Panc1 (cell line): ENCODE results near the gene MIER2. TPM values are rescaled to one million over a fixed set of nuclear protein-coding genes. Genes with fewer than 3 reads are reported as not detected.

ENCODE experiments used
- ATAC-seq: fragments of 200-7000 bp; cut with Tn5 transposase; 2 replicates; pipeline ENCODE4 v1.9.1; 2020; ENCODE audit warnings: mild to moderate bottlenecking, moderate library complexity
- BruUV-seq: library from RNA; stranded (reverse); fragments of 400-500 nt; replicated peaks from 2 replicates; lab custom pipeline; 2021; lab: Mats Ljungman, UMichigan
- CTCF ChIA-PET: fragments of 300-600 bp; sonication (Branson Sonifier 250); formaldehyde crosslinking; loops from one replicate; lab custom pipeline; 2022; ENCODE audit warnings: antibody characterized with exemption; lab: Charles Lee
- POLR2A ChIA-PET: fragments of 300-600 bp; sonication (Branson Sonifier 250); formaldehyde crosslinking; loops from one replicate; lab custom pipeline; 2022; ENCODE audit warnings: antibody characterized with exemption; lab: Charles Lee
- DNase-seq: peaks from one replicate; pipeline ENCODE4 v3.0.0-alpha.2; 2010; ENCODE audit warnings: low read depth, low spot score
- H3K27ac ChIP-seq: 2 replicates; pipeline ENCODE4 v1.5.1; 2011; ENCODE audit warnings: mild to moderate bottlenecking, low read length, inconsistent platforms
- H3K27me3 ChIP-seq: fragments of 200-500 bp; sonication (Bioruptor generic); 2 replicates; pipeline ENCODE4 v1.6.0; 2014; ENCODE audit warnings: low read length, inconsistent platforms; ENCODE audit not compliant: control insufficient read depth, insufficient read depth
- H3K36me3 ChIP-seq: fragments of 200-500 bp; sonication (Bioruptor generic); 2 replicates; pipeline ENCODE4 v1.5.1; 2014; ENCODE audit warnings: inconsistent platforms, mild to moderate bottlenecking, low read length, moderate library complexity; ENCODE audit not compliant: control insufficient read depth, insufficient read depth
- H3K4me1 ChIP-seq: 2 replicates; pipeline ENCODE4 v1.5.1; 2011; ENCODE audit warnings: inconsistent platforms, mild to moderate bottlenecking, low read length, moderate library complexity; ENCODE audit not compliant: control insufficient read depth, insufficient read depth
- H3K4me3 ChIP-seq, 2 experiments: 2 replicates each; pipeline ENCODE4 v1.5.1; 2011 to 2012; ENCODE audit warnings: low read depth in 2 of 2, low read length in 2 of 2, mild to moderate bottlenecking in 2 of 2, inconsistent platforms in 1 of 2, moderate library complexity in 1 of 2
- H3K9me3 ChIP-seq: fragments of 200-500 bp; sonication (Bioruptor generic); 2 replicates; pipeline ENCODE4 v1.5.1; 2014; ENCODE audit warnings: low read depth, mild to moderate bottlenecking, inconsistent platforms, low read length, moderate library complexity; ENCODE audit not compliant: control insufficient read depth, insufficient read depth
- POLR2AphosphoS5 ChIP-seq: IDR thresholded peaks from 2 replicates; pipeline ENCODE4 v1.6.1; 2012; ENCODE audit warnings: mild to moderate bottlenecking, low read depth, low read length, moderate library complexity
- SIN3A ChIP-seq: IDR thresholded peaks from 2 replicates; pipeline ENCODE4 v1.6.1; 2012; ENCODE audit warnings: low read depth, mild to moderate bottlenecking, low read length, moderate library complexity, borderline replicate concordance; ENCODE audit not compliant: insufficient read depth
- TCF7L2 ChIP-seq: IDR thresholded peaks from 2 replicates; pipeline ENCODE4 v1.6.1; 2011; ENCODE audit warnings: mild to moderate bottlenecking, low read depth, low read length, inconsistent platforms
- in situ Hi-C: cut with HindIII; loops from 2 replicates; pipeline ENCODE4 v1.10.0; 2016; ENCODE audit warnings: low sequenced_read_pairs, low pct_unique_long_range_greater_than_20kb
- intact Hi-C: fragments of 100-400 bp; cut with micrococcal nuclease; formaldehyde crosslinking; loops from one replicate; pipeline ENCODE4 v1.10.0; 2022; ENCODE audit not compliant: unreplicated experiment
- total RNA-seq: library from RNA; stranded (reverse); gene quantifications from one replicate; pipeline ENCODE4 v1.2.1, GENCODE V29; 2021; ENCODE audit not compliant: unreplicated experiment
- TF ChIP-seq, protein P1 (sequence below), 2 experiments: IDR thresholded peaks; 2 replicates each; pipeline ENCODE4 v1.6.1; 2011 to 2012; ENCODE audit warnings: low read depth in 2 of 2, control low read depth in 1 of 2, low read length in 1 of 2, mild to moderate bottlenecking in 1 of 2, moderate library complexity in 1 of 2; ENCODE audit not compliant: insufficient read depth in 1 of 2
- TF ChIP-seq, protein P2 (sequence below): fragments of 450-650 bp; IDR thresholded peaks from 2 replicates; pipeline ENCODE4 v1.5.1; 2017; ENCODE audit warnings: mild to moderate bottlenecking

Gene MIER2
- total RNA-seq, 1 experiment from 2014 or later = 32.1 TPM

DNA sequence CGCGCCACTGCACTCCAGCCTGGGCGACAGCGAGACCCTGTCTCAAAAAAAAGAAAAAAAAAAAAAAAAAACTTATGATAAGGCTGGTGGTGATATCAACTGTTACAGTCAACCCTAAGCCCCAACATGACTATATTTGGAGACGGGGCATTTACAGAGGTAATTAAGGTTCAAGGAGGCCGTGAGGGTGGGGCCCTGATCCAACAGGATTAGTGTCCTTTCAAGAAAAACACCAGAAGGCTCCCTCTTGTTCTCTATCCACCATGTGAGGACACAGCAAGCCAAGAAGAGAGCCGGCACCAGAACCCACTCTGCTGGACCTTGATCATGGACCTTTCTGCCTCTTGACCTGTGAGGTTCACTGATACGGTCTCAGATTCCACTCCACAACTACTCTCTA is 14.1 kb downstream of the MIER2 start:
- intact Hi-C loops (no loop called here), in situ Hi-C loops (no loop called here)
- TSS peak; percentile 64 for BruUV-seq
- Histone ChIP-seq H3K4me3 (no peak overlapping the region), H3K27ac (no peak overlapping the region), H3K9me3 (no peaks in the 10 kb centered on the region; the same call in 1 of the 2 replicates), H3K27me3 (no peaks in the 10 kb centered on the region), H3K36me3 (no peaks in the 10 kb centered on the region), H3K4me1 (no peaks in the 10 kb centered on the region)
- no peak for ATAC-seq
- ChIA-PET POLR2A (no interaction called here), CTCF (no interaction called here)
- DNase-seq = no peak
- TF ChIP-seq SIN3A = no peak
- TF ChIP-seq, protein P1, sequence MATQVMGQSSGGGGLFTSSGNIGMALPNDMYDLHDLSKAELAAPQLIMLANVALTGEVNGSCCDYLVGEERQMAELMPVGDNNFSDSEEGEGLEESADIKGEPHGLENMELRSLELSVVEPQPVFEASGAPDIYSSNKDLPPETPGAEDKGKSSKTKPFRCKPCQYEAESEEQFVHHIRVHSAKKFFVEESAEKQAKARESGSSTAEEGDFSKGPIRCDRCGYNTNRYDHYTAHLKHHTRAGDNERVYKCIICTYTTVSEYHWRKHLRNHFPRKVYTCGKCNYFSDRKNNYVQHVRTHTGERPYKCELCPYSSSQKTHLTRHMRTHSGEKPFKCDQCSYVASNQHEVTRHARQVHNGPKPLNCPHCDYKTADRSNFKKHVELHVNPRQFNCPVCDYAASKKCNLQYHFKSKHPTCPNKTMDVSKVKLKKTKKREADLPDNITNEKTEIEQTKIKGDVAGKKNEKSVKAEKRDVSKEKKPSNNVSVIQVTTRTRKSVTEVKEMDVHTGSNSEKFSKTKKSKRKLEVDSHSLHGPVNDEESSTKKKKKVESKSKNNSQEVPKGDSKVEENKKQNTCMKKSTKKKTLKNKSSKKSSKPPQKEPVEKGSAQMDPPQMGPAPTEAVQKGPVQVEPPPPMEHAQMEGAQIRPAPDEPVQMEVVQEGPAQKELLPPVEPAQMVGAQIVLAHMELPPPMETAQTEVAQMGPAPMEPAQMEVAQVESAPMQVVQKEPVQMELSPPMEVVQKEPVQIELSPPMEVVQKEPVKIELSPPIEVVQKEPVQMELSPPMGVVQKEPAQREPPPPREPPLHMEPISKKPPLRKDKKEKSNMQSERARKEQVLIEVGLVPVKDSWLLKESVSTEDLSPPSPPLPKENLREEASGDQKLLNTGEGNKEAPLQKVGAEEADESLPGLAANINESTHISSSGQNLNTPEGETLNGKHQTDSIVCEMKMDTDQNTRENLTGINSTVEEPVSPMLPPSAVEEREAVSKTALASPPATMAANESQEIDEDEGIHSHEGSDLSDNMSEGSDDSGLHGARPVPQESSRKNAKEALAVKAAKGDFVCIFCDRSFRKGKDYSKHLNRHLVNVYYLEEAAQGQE (IDR thresholded peaks at IDR 0.05; ENCODE audit: insufficient read depth in 1 of 2, low read depth in 2 of 2, low read length in 1 of 2) = no peak
- no peak for TF ChIP-seq POLR2AphosphoS5
- TF ChIP-seq TCF7L2 = no peak
- TF ChIP-seq, protein P2, sequence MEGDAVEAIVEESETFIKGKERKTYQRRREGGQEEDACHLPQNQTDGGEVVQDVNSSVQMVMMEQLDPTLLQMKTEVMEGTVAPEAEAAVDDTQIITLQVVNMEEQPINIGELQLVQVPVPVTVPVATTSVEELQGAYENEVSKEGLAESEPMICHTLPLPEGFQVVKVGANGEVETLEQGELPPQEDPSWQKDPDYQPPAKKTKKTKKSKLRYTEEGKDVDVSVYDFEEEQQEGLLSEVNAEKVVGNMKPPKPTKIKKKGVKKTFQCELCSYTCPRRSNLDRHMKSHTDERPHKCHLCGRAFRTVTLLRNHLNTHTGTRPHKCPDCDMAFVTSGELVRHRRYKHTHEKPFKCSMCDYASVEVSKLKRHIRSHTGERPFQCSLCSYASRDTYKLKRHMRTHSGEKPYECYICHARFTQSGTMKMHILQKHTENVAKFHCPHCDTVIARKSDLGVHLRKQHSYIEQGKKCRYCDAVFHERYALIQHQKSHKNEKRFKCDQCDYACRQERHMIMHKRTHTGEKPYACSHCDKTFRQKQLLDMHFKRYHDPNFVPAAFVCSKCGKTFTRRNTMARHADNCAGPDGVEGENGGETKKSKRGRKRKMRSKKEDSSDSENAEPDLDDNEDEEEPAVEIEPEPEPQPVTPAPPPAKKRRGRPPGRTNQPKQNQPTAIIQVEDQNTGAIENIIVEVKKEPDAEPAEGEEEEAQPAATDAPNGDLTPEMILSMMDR = no peak

DNA sequence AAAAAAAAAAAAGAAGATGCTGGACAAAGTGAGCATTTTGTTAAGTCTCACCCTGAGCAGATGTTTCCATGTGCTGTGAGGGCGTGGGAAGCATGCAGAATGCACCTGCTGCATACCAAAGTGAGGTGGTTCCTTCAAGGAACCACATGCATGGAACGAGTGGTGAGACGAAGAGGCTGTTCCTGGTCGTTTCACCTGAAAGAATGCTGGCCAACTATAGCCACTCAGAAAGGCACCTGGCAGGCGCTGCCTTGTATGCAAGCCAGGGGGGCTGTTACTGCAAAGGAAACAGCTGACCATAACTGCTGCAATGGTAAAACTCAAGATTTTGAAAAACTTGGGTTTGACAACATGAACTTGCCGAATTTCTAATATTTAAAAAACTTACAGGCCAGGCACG is 14.7 kb downstream of the MIER2 start:
- Histone ChIP-seq H3K9me3 (no peaks in the 10 kb centered on the region; the same call in 1 of the 2 replicates), H3K4me1 (no peaks in the 10 kb centered on the region), H3K36me3 (no peaks in the 10 kb centered on the region), H3K4me3 (no peak overlapping the region), H3K27me3 (no peaks in the 10 kb centered on the region), H3K27ac (no peak overlapping the region)
- no TSS peak for BruUV-seq
- in situ Hi-C loops = no loop called here
- CTCF ChIA-PET = no interaction called here
- DNase-seq (no peak), ATAC-seq (no peak)
- TF ChIP-seq TCF7L2 = no peak
- TF ChIP-seq POLR2AphosphoS5 = no peak
- TF ChIP-seq, protein P2 = no peak
- TF ChIP-seq, protein P1 (IDR thresholded peaks at IDR 0.05; ENCODE audit: insufficient read depth in 1 of 2, low read depth in 2 of 2, low read length in 1 of 2) = no peak
- no peak for TF ChIP-seq SIN3A
- POLR2A ChIA-PET = no interaction called here
- intact Hi-C loops = no loop called here
